GM21515 (cell line): ENCODE measurements around the gene SPATA2L.
"Not testable (repeated sequence)": the region's sequence is repeated elsewhere in the genome, so short reads cannot be mapped to it uniquely, and the experiment has no call there.

Source experiments
- ATAC-seq: cut with Tn5 transposase; IDR thresholded peaks from one replicate; pipeline ENCODE4 v1.9.1; 2021; ENCODE audit not compliant: unreplicated experiment

SPATA2L gene

DNA sequence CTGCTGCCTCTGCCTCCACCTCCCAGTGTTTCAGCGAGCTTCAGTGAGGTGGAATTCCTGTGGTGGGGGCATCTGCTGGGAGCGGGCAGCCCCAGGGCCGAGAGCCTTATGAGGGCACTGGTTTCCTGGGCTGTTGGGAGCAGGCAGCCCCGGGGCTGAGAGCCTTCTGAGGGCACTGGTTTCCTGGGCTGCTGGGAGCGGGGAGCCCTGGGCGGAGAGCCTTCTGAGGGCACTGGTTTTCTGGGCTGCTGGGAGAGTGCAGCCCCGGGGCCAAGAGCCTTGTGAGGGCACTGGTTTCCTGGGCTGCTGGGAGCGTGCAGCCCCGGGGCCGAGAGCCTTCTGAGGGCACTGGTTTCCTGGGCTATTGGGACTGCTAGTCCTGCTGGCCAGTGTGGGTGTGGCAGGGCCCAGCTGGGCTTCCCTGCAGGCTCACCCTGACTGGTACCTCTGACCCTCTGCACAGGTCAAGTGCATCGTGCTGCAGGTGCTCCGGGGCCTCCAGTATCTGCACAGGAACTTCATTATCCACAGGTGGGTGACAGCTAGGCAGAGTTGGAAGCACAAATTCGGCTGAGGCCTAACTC is 9.4 kb downstream of the SPATA2L start:
- no peak for ATAC-seq

- no peak for ATAC-seq
These were observed 10.1 kb downstream of the SPATA2L start for GRCh38 chr16:89691231-89691985.

DNA sequence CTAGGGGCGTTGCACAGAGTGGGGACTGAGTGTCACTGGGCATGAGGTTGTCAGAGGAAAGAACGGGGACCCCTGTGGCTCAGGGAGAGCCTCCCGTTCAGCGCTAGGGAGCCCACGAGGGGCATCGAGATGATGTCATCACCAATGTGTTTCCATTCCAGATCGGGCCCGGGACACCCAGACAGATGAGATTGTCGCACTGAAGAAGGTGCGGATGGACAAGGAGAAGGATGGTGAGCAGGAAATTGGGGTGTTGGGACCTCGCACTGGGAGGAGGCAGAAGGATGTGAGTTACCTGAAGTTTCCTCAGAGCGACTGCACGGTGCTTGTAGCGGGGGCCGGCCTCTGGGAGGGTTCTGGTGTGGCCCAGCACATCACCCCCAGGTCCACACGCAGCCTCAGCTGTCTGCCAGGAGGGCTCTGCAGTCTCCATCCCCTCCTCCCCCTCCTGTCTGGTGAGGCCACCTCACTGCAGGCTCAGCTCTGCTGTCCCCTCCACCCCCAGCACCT is 11.1 kb downstream of the SPATA2L start:
- ATAC-seq, result no peak

- not testable (repeated sequence) for ATAC-seq
These were observed 11.9 kb downstream of the SPATA2L start for GRCh38 chr16:89689621-89690020.

DNA sequence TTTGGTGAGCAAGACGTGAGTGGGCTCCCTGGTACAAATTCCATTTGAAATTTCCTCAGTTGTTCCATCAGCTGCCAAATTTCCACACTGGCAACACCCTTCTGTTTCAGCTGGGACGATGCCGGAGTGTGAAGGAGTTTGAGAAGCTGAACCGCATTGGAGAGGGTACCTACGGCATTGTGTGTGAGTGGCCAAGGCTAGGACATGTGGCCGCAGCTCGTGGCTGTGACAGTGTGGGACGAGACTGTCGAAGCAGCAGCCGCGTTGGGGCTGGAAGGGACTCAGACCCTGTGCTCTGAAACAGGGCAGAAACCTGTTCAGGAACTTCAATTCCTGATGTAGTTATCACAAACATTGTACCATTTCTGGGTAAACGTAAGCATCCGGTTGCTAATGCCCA is 12.4 kb downstream of the SPATA2L start:
- no peak for ATAC-seq

- ATAC-seq, result no peak
These were observed 13.1 kb downstream of the SPATA2L start for GRCh38 chr16:89688395-89688794.

DNA sequence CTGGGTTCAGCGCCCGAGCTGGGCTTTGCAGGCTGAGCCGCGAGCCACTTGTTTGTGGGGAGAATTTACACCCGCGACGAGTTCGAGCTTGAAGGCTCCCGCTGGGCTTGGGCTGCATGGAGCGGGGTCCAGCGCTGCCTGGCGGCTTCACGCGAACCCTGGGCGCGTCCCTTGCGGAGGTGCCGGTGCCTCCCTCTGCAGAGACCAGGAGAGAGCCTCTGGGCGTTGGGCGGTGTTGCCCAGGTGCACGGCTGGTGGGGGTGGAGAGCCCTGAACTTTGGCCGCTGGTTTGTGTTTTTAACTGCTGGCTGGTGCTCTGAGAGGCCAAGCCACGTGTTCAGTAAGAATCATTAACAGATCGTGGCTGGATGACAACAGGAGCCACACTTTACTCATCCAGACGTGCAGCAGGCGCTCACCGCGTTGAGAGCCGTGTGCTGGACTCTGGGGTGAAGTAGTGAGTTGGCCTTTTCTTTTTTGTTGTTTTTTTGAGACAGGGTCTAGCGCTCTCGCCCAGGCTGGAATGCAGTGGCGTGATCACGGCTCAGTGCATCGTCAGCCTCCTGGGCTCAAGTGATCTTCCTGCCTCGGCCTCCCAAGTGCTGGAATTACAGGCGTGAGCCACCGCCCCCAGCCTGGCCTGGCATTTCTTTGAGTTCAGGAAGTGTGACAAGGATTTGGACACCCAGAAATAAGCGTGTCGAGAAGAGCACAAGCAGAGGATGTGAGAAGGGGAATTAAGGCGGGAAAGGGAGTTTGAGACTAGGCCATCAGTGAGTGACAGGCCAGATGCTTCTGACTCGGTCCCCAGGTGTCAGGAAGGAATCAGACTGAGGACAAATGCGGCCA is 14.2 kb downstream of the SPATA2L start:
- peak; percentile 30 for ATAC-seq

- ATAC-seq, result peak; percentile 71
These were observed 14.9 kb downstream of the SPATA2L start, which contains the start of gene CDK10 for GRCh38 chr16:89686520-89687091. Gene CDK10, plus strand, starts transcription at chr16:89686689. Its CDS starts 22 bp downstream, at chr16:89686711.

DNA sequence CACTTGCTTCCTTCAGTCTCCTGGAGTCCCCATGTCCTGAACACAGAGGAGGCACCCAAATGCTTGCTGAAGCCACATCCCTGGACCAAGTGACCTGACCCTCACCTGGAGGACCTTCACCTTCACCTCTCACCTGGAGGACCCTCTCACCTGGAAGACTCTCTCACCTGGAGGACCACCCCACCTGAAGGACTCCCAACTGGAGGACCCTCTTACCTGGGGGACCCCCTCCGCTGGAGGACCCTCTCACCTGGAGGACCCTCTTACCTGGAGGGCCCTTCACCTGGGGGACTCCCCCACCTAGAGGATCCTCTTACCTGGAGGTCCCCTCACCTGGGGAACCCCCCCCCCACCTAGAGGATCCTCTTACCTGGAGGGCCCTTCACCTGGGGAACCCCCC is 15.6 kb downstream of the SPATA2L start:
- no peak for ATAC-seq

DNA sequence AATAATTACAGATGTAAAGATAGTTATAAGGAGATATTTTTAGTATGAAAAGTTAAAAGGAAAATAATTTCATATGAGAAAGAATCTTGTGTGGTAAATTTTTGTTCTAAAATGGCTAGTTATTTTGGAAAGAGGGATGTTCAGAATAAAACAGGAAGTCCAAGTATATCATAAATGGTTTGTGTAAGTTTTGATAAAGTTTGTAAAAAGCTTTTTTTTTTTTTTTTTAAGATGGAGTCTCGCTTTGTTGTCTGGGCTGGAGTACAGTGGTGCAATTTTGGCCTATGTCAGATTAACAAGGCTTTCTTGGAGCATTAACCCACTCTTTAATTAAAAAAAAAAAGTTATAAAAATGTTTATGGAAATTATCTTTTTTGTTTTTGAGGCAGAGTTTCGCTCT is 23.2 kb downstream of the SPATA2L start:
- no peak for ATAC-seq

- ATAC-seq, result no peak
These were observed 29.1 kb downstream of the SPATA2L start for GRCh38 chr16:89672177-89672941.

GRCh38 chr16:89671565-89671964 is 29.9 kb downstream of the SPATA2L start:
- not testable (repeated sequence) for ATAC-seq

- no peak for ATAC-seq
These were observed 30.7 kb downstream of the SPATA2L start for GRCh38 chr16:89670496-89671431.

- no peak for ATAC-seq
These were observed 31.8 kb downstream of the SPATA2L start for GRCh38 chr16:89669755-89670154.

- no peak for ATAC-seq
These were observed 32.7 kb downstream of the SPATA2L start for GRCh38 chr16:89668790-89669158.

- ATAC-seq, result no peak
These were observed 33.9 kb downstream of the SPATA2L start for GRCh38 chr16:89667633-89668032.

- not testable (repeated sequence) for ATAC-seq
These were observed 34.5 kb downstream of the SPATA2L start for GRCh38 chr16:89667000-89667399.

- ATAC-seq, result not testable (repeated sequence)
These were observed 37.3 kb downstream of the SPATA2L start for GRCh38 chr16:89664238-89664637.

- ATAC-seq, result no peak
These were observed 40.3 kb downstream of the SPATA2L start for GRCh38 chr16:89661215-89661614.
